Peyer's patch (tissue), 4 donors: ENCODE results near the gene TNFRSF14.

Experiments
- POLR2A ChIP-seq, 2 donors: fragments of 450-650 bp; IDR thresholded peaks; one replicate each; pipeline ENCODE4 v1.5.1; 2017; ENCODE audit warnings: antibody characterized with exemption in 2 of 2, mild to moderate bottlenecking in 2 of 2, moderate library complexity in 2 of 2
- TF ChIP-seq, protein P1 (sequence below), 6 experiments: fragments of 450-650 bp in 4 of 6; fragments of 200-600 bp in 2 of 6; sonication (generic) in 1 of 6; IDR thresholded peaks; one replicate each; pipeline ENCODE4 v1.5.1; 2017 to 2019; ENCODE audit warnings: antibody characterized with exemption in 6 of 6, mild to moderate bottlenecking in 3 of 6, moderate library complexity in 1 of 6

DNA sequence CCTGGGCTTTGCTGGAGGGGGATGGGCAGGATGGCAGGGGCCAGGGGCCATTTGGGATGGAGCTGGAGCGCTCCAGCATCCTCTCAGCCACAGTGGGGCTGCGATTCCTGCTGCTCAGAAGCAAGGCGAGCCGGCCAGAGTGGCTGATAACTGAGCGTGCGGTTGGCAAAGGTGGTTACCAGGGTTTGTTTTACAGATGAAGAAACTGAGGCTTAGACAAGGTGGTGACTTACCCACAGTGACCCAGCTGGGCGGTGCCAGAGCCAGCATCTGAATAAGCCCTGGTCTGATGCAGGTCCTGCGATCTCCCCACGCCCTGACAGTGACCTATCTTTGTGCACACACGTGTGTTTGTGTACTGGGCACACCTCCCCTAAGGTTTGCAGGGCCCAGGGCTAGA lies 24.5 kb downstream of the TNFRSF14 start:
- no peak for TF ChIP-seq POLR2A (IDR thresholded peaks at IDR 0.05)
- TF ChIP-seq, protein P1, sequence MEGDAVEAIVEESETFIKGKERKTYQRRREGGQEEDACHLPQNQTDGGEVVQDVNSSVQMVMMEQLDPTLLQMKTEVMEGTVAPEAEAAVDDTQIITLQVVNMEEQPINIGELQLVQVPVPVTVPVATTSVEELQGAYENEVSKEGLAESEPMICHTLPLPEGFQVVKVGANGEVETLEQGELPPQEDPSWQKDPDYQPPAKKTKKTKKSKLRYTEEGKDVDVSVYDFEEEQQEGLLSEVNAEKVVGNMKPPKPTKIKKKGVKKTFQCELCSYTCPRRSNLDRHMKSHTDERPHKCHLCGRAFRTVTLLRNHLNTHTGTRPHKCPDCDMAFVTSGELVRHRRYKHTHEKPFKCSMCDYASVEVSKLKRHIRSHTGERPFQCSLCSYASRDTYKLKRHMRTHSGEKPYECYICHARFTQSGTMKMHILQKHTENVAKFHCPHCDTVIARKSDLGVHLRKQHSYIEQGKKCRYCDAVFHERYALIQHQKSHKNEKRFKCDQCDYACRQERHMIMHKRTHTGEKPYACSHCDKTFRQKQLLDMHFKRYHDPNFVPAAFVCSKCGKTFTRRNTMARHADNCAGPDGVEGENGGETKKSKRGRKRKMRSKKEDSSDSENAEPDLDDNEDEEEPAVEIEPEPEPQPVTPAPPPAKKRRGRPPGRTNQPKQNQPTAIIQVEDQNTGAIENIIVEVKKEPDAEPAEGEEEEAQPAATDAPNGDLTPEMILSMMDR (IDR thresholded peaks at IDR 0.05), result no peak
